GM18502 (cell line): ENCODE results near the gene TNFAIP2.
"Not testable (repeated sequence)": the region's sequence is repeated elsewhere in the genome, so short reads cannot be mapped to it uniquely, and the experiment has no call there.

Experiments
- ATAC-seq: cut with Tn5 transposase; IDR thresholded peaks from one replicate; pipeline ENCODE4 v1.9.1; 2021; ENCODE audit warnings: mild to moderate bottlenecking; ENCODE audit not compliant: unreplicated experiment, poor library complexity

Gene TNFAIP2

DNA sequence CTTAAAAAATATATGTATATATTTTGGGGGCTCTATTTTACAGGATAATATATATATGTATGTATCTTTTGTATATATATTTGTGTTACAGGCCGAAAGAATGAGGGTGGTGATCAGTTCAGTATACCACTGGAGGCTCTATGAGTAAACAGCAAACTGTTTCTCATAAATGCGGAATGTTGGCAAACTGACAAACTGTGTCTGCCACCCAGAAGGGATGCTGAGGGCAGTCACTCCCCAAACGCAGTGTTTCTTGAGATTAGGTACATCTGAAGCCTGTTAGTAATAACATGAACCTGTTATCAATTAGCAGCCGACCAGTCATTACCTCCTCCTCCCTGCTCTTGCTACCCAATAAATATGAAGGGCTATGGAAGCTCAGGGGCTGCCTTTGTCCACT lies 20.8 kb downstream of the TNFAIP2 start:
- no peak for ATAC-seq

DNA sequence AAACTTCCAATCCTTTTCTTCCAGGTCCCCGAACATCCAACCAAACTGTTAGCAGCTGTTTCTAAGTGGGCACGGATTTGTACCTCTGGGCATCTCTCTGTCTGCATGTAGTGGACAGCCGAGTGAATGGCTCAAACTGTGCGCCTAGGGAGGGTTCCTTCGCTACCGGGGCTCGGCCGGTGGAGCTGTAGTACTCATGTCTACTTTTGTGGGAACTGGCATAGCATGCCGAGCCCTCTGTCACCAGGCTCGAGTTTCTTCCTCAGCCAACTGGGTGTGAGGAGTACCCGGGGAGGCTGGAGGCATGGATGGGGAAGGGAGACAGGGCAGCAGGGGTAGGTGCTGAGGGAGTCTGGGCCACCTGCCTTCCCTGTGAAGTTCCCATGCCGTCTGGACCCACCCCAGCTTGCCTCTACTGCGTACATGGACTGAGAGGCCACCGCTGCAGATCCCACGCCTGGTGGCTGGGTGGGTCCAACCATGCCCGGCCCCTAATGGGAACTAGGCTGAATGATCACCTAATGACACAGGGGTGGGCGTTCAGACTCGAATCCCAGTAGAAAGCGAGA lies 23.0 kb downstream of the TNFAIP2 start:
- ATAC-seq, result no peak

DNA sequence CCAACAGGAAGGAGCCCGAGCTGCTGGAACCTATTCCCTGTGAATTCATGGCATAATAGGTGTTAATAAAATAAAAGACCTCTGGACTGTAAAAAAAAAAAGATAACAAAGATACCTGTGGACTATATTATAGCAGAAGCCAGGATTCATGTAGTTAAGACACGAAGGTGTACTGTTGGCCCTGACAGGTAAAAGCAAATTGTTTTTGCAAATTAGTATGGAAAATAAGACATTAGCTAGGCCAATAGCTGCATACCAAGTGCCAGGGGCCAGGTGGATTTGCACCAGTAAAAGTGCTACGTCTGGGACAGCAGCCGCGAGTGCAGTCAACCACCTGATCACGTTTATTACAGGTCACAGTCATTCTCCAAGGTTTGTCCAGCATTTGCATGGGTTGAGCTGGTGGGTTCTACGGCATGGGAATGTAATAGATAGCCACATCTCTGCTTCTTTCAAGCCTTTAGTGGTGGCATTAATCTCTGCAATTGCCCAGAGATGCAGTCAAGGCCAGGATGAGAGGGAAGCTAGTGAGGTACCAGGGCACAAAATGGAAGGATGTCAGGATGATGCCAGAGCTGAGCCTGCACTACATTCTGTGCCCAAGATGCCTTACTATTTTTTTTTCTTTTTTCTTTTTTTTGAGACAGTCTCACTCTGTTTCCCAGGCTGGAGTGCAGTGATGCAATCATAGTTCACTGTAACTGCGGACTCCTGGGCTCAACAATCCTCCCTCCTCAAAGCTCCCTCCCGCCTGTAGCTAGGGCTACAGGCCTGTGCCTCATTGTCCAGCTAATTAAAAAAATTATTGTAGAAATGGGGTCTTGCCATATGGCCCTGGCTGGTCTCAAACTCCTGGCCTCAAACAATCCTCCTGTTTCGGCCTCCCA lies 26.3 kb downstream of the TNFAIP2 start:
- ATAC-seq, result no peak

DNA sequence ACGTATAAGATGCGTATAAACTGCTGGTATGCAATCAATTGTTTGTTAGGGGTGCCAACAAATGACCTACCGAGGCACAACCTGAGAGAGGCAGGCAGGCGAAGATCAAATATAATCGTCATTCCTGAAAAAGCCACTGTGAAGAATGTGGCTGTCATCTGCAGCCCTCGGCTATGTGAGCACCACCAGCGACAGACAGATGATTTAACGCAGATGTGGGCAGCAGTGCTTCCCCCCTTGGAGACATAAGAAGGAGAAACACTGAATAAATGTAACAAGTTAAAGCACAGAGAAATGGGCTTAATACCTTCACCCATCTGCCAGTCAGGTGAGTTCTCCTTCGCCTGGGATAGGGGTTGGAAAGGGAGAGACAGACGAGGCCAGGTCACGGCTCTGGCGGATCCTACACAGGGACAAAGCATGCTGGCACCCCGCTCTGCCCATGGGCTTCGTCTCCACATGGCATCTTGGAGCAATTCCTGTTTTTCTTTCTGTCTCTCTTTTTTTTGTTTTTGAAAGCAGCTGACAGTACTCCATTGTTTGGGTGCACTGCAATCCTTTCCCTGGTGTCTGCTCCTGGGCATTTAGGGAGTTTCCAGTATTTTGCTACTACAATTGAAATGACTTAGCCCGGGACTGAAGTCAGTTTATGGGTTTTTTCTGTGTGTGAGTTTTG lies 28.1 kb downstream of the TNFAIP2 start:
- ATAC-seq, result no peak

DNA sequence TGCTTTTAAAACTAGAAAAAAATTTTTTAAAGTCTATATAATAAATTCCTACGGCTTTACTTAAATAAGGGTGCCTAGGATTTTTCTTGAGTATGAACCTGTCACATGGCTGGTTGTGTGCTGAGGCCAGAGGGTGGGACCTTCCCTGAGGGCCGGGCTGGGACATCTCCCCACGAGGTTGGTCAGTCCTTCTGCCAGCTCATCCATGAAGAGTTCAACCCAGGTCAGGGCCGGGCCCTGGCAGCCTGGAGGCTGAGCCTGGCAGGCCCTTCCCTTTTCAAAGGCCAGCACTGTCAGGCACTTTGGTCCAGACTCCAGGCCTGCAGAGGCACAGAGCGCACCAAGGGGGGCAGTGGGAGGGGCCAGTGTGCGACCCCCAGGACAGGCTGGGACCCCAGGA lies 31.7 kb downstream of the TNFAIP2 start:
- ATAC-seq, result no peak

DNA sequence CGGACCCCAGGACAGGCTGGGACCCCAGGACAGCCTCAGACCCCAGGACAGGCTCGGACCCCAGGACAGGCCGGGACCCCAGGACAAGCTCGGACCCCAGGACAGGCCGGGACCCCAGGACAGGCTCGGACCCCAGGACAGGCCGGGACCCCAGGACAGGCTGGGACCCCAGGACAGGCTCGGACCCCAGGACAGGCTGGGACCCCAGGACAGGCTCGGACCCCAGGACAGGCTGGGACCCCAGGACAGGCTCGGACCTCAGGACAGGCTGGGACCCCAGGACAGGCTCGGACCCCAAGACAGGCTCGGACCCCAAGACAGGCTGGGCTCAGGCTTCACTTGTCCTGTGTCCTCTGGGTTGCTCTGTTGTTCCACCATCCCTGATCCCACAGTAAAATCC lies 32.2 kb downstream of the TNFAIP2 start:
- ATAC-seq, result not testable (repeated sequence)

DNA sequence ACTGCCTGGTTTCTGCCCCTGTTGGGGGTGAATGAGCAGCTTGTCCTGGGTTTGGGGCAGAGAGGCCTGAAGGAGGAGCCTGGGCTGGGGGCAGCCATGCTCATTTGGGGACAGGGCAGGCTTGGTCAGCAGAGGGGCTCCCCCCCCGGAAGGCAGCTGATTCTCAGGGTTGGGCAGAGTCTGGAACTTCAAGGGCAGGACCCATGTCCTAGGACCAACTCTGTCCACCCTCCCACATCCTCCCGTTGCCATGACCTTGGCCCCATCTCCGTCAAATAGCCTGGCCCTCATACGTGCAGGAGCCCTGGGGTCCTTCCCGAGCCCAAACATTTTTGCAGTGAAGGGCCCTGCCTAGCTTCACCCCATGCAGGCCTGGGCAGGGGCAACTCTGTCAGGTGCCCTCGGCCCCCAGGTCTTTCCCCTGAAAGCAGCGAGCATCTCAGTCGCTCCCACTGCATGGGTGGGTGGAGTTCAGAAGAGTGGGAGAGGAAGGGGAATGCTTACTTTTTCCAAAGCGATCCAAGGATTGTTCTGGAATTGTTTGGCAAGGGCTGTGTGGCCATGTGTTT lies 32.6 kb downstream of the TNFAIP2 start:
- ATAC-seq, result no peak

DNA sequence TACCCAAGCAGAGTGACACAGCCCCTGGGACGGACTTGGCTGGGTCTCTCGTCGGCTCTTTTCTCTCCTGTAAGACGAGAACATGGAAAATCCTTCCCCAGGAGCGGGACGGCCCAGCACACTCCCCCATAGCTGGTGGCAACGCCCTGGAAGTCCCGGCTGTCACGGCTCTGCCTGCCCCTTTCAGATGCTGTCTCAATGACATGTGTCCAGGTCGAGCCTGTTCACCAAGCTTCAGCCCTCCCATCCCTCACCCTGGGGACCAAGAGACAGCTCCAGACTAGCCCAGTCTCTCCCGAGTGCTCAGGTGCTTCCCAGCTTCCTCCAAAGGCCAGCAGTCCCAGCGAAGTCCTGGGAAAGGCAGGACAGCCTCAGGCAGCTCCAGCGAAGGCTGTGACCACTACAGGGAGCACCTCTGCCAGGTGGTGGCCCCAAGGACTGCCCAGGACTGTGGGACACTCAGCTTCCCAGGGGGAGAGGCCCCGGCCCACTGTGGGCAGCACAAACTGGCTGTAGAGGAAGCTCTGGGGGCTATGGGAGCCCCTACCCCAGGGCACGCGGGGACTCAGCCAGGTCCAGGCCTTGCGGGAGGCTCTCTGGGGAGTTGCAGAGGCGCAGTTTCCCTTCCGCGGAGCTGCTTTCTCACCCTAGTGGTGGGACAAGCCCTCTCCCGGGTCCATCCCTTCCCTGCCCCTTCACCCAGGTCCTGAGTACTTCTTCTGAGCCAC lies 33.6 kb downstream of the TNFAIP2 start:
- no peak for ATAC-seq

DNA sequence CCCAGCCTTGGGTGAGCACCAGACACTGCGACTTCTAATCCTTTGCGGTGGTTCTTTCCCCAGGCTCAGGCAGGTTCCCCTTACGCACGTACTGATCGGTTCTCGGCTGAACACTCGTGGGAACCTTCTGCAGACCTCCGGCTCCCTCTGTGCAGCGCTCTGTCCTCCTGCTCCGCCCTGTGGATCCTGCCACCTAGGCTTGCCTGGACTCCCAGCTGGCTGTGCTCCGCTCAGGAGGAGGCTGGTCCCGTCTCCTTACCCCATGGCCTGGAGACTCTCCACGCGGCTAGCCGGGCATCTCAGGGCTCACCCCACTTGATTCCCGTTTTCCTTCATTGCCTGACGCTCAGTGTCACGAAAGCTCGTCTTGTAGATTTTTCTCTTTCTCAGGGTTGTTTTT lies 34.7 kb downstream of the TNFAIP2 start:
- no peak for ATAC-seq

DNA sequence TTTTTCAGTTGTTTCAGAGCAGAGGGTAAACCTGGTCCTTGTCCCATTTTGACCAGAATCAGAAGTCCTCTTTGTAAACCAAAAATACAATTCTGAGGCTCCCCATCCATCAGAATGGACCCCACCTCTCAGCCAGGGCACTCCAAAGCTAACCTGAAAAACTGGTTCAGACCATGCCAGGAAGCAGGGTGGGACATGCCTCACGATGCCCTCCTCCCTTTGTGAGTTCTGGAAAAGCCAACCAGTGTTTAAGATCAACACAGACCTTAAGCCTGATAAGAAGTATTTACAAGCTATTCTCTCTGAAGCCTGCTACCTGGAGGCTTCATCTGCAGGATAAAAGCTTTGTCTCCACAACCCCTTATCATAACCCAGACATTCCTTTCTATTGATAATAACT lies 35.4 kb downstream of the TNFAIP2 start:
- no peak for ATAC-seq

DNA sequence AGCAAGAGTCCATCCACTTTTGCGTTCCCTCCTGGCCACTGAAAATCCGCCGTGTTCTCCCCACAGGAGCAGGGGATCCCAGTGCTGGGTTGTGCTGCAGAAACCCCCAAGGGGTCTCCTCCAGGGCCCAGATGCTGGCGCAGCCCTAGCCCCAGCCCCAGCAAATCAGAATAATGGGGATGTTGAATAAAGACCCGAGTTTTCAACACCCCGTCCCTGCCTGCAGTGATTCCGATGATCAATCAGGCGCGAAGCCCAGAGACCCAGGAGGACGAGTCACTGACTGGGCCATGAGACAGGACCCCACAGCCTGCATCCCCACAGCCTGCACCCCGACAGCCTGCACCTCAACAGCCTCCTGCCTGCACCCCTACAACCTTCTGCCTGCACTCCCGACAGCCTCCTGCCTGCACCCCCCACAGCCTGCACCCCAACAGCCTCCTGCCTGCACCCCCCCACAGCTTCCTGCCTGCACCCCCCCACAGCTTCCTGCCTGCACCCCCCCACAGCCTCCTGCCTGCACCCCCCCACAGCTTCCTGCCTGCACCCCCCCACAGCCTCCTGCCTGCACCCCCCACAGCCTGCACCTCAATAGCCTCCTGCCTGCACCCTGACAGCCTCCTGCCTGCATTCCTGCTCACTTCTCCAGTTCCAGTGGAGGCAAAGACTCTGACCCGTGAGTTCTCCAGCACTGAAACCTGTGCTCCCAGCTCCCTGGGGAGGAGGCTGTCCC lies 37.2 kb downstream of the TNFAIP2 start:
- no peak for ATAC-seq

DNA sequence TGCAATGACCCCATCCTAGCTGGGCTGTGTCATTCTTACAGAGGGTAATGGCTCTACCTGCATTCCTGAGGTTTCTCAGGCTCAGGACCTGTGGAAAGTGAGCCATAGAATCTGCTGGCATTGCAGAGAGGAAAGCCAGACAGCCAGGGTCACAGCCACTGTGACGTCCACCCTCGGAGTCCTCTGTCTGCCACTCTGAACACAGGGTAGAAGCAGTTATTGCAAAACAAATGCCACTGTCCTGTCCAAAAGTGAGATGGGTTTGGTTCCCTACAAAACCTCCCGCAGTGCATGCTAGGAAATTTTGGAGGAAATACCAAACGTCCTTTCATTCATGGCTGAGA lies 37.8 kb downstream of the TNFAIP2 start:
- no peak for ATAC-seq

DNA sequence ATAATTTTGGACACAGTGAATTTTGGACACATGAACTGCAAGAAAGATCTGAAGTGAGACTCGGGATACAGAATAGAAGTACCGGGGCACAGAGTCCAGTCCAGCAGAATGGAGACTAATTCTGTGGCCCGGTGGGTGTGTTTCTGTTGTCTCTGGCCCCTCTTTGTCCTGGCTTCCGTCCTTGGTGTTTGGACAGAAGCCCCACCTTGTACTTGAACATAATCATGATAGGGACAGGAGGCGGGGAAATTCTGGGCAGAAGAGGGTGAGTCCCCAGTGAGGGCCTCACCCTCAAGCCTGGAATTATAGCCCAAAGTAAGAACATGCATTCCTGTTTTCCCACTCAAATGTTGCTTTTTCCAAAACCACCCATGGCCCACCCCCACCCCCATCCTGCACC lies 39.9 kb downstream of the TNFAIP2 start:
- ATAC-seq, result no peak

DNA sequence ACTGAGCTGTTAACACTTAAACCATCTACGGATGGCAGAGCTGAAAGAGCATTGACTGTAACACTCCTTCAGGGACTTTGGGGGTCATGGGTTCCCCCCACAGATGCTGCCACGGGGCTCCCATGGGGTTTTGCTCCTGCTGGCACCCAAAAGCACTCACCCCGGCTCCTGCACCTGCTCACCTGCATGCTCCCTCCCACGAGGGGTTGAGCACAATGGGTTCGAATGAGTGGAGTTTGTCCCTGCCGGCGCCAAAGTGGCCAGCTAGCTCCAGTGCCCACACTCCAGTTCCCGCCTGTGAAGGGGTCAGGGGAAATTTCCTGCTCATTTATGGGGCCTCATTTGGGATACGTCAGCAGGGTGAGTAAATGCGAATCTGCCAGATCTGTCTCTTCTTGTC lies 40.7 kb downstream of the TNFAIP2 start:
- no peak for ATAC-seq

DNA sequence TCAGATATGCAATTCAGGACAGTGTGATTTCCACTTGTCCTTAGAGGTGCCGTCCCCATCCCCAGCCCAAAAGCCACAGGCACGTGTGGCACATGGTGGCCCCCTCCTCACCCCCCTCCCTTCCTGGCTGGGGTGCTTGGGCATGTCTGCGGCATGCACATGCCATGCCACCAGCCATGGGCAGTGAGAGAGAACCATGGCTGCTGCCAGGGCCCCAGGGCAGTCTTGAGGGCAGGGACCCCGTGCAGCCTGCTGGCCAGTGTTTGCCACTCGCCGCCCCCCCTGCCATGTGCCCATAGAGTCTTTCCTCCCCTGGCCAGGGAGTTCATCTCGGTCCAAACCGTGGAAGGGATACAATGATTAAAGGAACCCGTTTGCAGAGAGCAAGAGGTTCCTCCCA lies 41.5 kb downstream of the TNFAIP2 start:
- no peak for ATAC-seq

DNA sequence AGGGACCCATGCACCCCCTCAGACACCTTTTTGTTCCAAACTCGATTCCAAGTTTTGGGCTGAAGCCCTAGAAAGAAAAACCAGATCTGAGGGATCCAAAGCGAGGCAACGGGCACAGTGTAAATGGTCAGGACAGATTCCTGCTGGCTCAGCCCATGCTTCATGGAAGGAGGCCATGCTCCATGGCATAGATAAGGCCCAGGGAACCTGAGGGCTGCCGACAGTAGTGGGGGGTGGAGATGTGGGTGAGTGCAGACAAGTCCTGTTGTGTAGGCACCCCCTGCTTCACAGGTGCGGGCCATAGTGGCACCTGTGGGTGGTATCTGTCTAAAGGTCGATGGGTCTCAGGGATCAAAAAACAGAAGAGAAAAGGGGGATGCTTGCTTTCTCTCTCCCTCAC lies 42.1 kb downstream of the TNFAIP2 start:
- no peak for ATAC-seq

DNA sequence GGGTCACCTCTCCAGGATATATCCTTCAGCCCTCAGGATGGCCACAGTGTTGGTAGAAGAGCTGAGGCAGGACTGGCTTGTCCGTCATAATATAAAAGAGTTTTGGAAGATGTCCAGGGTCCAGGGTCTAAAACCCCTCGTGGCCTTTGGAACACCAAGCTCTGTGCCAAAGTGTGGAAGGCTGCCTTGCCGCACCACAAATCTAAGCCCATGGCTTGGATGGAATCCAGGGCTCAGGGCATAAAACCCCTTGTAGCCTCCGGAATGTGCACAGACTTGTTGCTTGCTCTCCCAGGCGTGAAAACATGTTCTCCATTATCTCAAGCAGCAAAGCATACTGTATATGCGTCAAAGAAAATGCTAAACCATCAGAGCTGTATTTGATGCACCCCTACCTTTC lies 46.7 kb downstream of the TNFAIP2 start:
- no peak for ATAC-seq

DNA sequence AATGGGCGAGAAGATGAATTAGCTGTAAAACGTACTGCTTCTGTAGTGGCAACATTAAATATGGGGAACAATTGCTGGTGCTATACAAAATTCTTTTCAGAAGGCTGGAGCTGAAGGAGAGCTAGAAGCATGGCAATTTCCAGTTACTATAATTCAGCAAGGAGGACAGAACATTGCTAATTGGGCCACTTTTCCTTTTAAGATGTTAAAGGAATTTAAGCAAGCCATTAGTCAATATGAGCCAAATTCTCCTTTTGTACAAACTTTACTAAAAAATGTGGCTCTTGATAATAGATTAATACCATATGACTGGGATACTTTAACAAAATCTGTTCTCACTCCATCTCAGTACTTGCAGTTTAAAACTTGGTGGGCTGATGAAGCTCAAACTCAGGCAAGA lies 47.9 kb downstream of the TNFAIP2 start:
- not testable (repeated sequence) for ATAC-seq

DNA sequence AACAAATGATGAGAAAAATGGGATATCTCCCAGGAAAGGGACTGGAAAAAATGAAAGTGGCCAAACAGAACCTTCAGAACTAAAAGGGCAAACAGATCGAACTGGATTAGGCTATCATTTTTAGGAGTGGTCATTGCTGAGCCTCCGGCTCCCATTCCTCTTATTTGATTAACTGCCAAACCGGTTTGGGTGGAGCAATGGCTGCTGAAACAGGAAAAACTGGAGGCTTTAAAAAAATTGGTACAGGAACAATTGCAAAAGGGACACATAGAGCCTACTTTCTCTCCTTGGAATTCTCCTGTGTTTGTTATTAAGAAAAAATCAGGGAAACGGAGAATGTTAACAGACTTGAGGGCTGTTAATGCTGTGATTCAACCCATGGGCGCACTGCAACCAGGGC lies 49.7 kb downstream of the TNFAIP2 start:
- no peak for ATAC-seq

DNA sequence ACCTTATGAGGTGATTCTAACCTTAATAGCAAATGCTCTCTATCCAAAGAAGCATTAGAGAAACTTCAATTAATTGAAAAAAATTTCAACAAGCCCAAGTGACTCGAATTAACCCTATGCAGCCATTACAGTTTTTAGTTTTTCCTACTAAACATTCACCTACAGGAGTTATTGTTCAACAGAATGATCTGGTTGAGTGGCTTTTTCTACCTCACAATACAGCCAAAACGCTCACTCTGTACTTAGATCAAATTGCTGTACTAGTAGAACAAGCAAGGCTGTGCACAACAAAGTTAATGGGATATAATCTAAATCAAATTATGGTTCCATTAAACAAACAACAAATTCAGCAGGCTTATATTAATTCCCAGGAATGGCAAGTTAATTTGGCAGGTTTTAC lies 50.6 kb downstream of the TNFAIP2 start:
- ATAC-seq, result not testable (repeated sequence)
